PC-3 (cell line): ENCODE results near the gene PQBP1. TPM values are rescaled to one million over a fixed set of nuclear protein-coding genes. Genes with fewer than 3 reads are reported as not detected.

ENCODE experiments used
- ATAC-seq: fragments of 200-7000 bp; cut with Tn5 transposase; 2 replicates; pipeline ENCODE4 v1.9.1; 2020; ENCODE audit warnings: mild to moderate bottlenecking, moderate library complexity
- BruUV-seq: library from RNA; stranded (reverse); fragments of 400-500 nt; replicated peaks from 2 replicates; lab custom pipeline; 2021; lab: Mats Ljungman, UMichigan
- CTCF ChIA-PET: fragments of 300-600 bp; sonication (Branson Sonifier 250); formaldehyde crosslinking; loops from one replicate; lab custom pipeline; 2022; ENCODE audit warnings: antibody characterized with exemption; lab: Charles Lee
- POLR2A ChIA-PET: fragments of 300-600 bp; sonication (Branson Sonifier 250); formaldehyde crosslinking; loops from one replicate; lab custom pipeline; 2022; ENCODE audit warnings: antibody characterized with exemption; ENCODE audit not compliant: unreplicated experiment; lab: Charles Lee
- DNase-seq: peaks from one replicate; pipeline ENCODE4 v3.0.0-alpha.2; 2015
- H2AFZ ChIP-seq: fragments of 300-600 bp; sonication (generic); 2 replicates; pipeline ENCODE4 v1.6.0; 2016; ENCODE audit warnings: antibody characterized with exemption, low read length
- H3F3A ChIP-seq: fragments of 300-600 bp; sonication (generic); one replicate; pipeline ENCODE4 v1.6.0; 2017; ENCODE audit warnings: antibody characterized with exemption, low read length, control low read depth, mild to moderate bottlenecking; ENCODE audit not compliant: unreplicated experiment
- H3K27ac ChIP-seq: fragments of 300-600 bp; sonication (generic); 2 replicates; pipeline ENCODE4 v1.5.1; 2016; ENCODE audit warnings: mild to moderate bottlenecking, low read length
- H3K27me3 ChIP-seq: fragments of 300-600 bp; sonication (generic); 2 replicates; pipeline ENCODE4 v1.6.1; 2016; ENCODE audit warnings: low read length, mixed read lengths
- H3K36me3 ChIP-seq: fragments of 300-600 bp; sonication (generic); 2 replicates; pipeline ENCODE4 v1.6.1; 2016; ENCODE audit warnings: low read depth, mixed run types, low read length, mixed read lengths
- H3K4me1 ChIP-seq: fragments of 300-600 bp; sonication (generic); 2 replicates; pipeline ENCODE4 v1.5.1; 2016; ENCODE audit warnings: low read length; ENCODE audit not compliant: insufficient read depth
- H3K4me2 ChIP-seq: fragments of 300-600 bp; sonication (generic); 2 replicates; pipeline ENCODE4 v1.6.0; 2016; ENCODE audit warnings: low read length
- H3K4me3 ChIP-seq: fragments of 300-600 bp; sonication (generic); 2 replicates; pipeline ENCODE4 v1.5.1; 2016; ENCODE audit warnings: mild to moderate bottlenecking, low read length, mixed read lengths
- H3K79me2 ChIP-seq: fragments of 300-600 bp; sonication (generic); 2 replicates; pipeline ENCODE4 v1.6.1; 2017; ENCODE audit warnings: low read length, mixed read lengths
- H3K9ac ChIP-seq: fragments of 300-600 bp; sonication (generic); 2 replicates; pipeline ENCODE4 v1.6.0; 2016; ENCODE audit warnings: mild to moderate bottlenecking, low read length
- H3K9me2 ChIP-seq: fragments of 300-600 bp; sonication (generic); replicated peaks from 2 replicates; pipeline ENCODE4 v1.6.1; 2016; ENCODE audit warnings: mixed run types, low read length, mixed read lengths
- H3K9me3 ChIP-seq: fragments of 300-600 bp; sonication (generic); 2 replicates; pipeline ENCODE4 v1.6.1; 2016; ENCODE audit warnings: low read length, mixed read lengths
- H4K20me1 ChIP-seq: fragments of 300-600 bp; sonication (generic); 2 replicates; pipeline ENCODE4 v1.6.1; 2016; ENCODE audit warnings: low read length, mixed read lengths
- EZH2 ChIP-seq: fragments of 300-600 bp; sonication (generic); IDR thresholded peaks from one replicate; pipeline ENCODE4 v1.6.1; 2017; ENCODE audit warnings: antibody characterized with exemption, mild to moderate bottlenecking, low read length; ENCODE audit not compliant: unreplicated experiment
- EZH2phosphoT487 ChIP-seq: fragments of 300-600 bp; sonication (generic); IDR thresholded peaks from 2 replicates; pipeline ENCODE4 v1.6.1; 2018; ENCODE audit warnings: mild to moderate bottlenecking, antibody characterized with exemption, low read length, borderline replicate concordance
- intact Hi-C: fragments of 100-400 bp; cut with micrococcal nuclease; formaldehyde crosslinking; loops from 2 replicates; pipeline ENCODE4 v1.9.0; 2023
- total RNA-seq: library from RNA; depleted of rRNA; stranded (reverse); fragments of >200 nt; gene quantifications from 2 replicates; pipeline ENCODE4 v1.2.3, GENCODE V29; 2014
- TF ChIP-seq, protein P1 (sequence below): fragments of 300-600 bp; sonication (generic); conservative IDR thresholded peaks from 2 replicates; pipeline ENCODE4 v1.5.1; 2017; ENCODE audit warnings: antibody characterized with exemption, low read depth, mild to moderate bottlenecking, low read length

Gene PQBP1
- total RNA-seq, 1 experiment from 2014 or later = 189 TPM

DNA sequence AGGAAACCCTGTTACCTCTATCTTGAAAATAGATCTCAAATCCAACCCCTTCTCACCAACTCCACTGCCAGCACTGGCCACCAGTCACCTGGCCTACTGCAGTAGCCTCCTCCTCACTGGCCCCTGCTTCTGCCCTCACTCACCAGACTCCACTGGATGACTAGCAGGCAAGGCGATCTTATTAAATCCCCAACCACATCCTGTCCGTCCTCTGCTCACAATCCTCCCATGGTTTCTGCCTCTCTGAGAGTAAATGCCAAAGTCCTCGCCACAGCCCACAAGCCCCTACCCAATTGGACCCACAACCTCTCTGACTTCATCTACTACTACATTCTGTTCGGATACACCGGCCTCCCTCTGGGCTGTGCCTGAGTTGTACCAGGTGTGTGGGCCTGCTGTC lies 26.5 kb downstream of the PQBP1 start:
- POLR2A ChIA-PET = no interaction called here
- Histone ChIP-seq H3K4me1 (peaks cover 9% of the 10 kb centered on the region), H3F3A (no peaks in the 10 kb centered on the region), H2AFZ (no peak overlapping the region), H3K79me2 (no peaks in the 10 kb centered on the region), H3K27me3 (no peaks in the 10 kb centered on the region), H4K20me1 (no peaks in the 10 kb centered on the region), H3K9ac (no peak overlapping the region), H3K36me3 (peaks cover 12% of the 10 kb centered on the region; the same call in 1 of the 2 replicates), H3K4me3 (no peak overlapping the region), H3K9me2 (no peaks in the 10 kb centered on the region), H3K27ac (no peak overlapping the region), H3K9me3 (no peaks in the 10 kb centered on the region), H3K4me2 (no peak overlapping the region)
- CTCF ChIA-PET = no interaction called here
- ATAC-seq = no peak
- no TSS peak for BruUV-seq
- DNase-seq = no peak
- TF ChIP-seq EZH2phosphoT487 (no peak), EZH2 (no peak)
- TF ChIP-seq, protein P1, sequence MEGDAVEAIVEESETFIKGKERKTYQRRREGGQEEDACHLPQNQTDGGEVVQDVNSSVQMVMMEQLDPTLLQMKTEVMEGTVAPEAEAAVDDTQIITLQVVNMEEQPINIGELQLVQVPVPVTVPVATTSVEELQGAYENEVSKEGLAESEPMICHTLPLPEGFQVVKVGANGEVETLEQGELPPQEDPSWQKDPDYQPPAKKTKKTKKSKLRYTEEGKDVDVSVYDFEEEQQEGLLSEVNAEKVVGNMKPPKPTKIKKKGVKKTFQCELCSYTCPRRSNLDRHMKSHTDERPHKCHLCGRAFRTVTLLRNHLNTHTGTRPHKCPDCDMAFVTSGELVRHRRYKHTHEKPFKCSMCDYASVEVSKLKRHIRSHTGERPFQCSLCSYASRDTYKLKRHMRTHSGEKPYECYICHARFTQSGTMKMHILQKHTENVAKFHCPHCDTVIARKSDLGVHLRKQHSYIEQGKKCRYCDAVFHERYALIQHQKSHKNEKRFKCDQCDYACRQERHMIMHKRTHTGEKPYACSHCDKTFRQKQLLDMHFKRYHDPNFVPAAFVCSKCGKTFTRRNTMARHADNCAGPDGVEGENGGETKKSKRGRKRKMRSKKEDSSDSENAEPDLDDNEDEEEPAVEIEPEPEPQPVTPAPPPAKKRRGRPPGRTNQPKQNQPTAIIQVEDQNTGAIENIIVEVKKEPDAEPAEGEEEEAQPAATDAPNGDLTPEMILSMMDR = no peak
- intact Hi-C loops = no loop called here

DNA sequence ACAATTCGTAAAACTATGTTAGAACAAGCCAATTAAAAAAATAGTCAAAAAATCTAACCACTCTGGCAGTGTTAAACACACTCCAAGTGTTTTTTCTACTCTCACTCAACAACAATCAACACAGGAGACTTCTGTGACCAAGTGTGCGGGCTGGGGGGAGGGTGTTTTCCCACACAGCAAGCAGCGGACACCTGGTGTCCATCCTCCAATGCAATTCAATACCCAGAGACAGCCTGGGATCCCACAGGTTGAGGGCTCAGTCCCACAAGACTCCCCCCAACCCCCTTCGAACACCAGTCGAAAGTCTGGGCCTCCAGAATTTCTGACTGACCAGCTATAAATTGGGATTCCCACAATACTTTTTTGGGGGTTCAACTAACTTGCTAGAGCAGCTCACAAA lies 29.4 kb downstream of the PQBP1 start:
- Histone ChIP-seq H3K4me1 (no peaks in the 10 kb centered on the region), H3K9me2 (no peaks in the 10 kb centered on the region), H3K4me2 (no peak overlapping the region), H3K9ac (no peak overlapping the region), H3F3A (no peaks in the 10 kb centered on the region), H3K27me3 (no peaks in the 10 kb centered on the region), H3K79me2 (no peaks in the 10 kb centered on the region), H3K36me3 (peaks cover 12% of the 10 kb centered on the region), H3K4me3 (no peak overlapping the region), H3K27ac (no peak overlapping the region), H3K9me3 (no peaks in the 10 kb centered on the region), H2AFZ (no peak overlapping the region), H4K20me1 (no peaks in the 10 kb centered on the region)
- ChIA-PET CTCF (no interaction called here), POLR2A (no interaction called here)
- ATAC-seq (no peak), DNase-seq (no peak)
- no TSS peak for BruUV-seq
- intact Hi-C loops = no loop called here
- TF ChIP-seq, protein P1 = no peak
- TF ChIP-seq EZH2 = no peak
- TF ChIP-seq EZH2phosphoT487 = no peak

DNA sequence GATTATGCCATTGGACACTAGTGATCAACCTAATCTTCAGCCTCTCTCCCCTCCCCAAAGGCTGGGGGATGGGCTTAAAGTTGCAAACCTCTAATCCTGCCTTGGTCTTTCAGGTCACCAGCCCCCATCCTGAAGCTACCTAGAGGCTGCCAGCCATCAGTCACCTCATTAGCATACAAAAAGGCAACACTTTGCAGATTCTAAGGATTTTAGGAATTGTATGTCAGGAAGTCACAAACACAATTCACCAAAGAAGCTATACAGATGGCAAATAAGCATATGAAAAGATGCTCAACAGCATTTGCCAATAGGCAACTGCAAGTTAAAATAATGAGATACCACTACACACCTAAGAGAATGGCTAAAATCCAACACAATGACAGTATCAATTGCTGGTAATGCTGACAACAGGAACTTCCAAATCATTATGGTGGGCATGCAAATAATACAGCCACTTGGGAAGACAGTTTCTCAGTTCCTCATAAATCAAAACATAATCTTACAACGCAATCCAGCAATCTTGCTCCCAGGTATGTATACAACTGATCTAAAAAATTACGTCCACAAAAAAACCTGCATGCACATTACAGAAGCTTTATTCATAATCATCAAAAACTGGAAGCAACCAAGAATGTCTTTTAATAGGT lies 30.1 kb downstream of the PQBP1 start:
- Histone ChIP-seq H3K4me1 (no peaks in the 10 kb centered on the region), H3K9me3 (no peaks in the 10 kb centered on the region), H3K9me2 (no peaks in the 10 kb centered on the region), H3K27ac (no peak overlapping the region), H3K4me2 (no peak overlapping the region), H3F3A (no peaks in the 10 kb centered on the region), H3K4me3 (no peak overlapping the region), H3K27me3 (no peaks in the 10 kb centered on the region), H3K9ac (no peak overlapping the region), H3K79me2 (no peaks in the 10 kb centered on the region), H2AFZ (no peak overlapping the region), H4K20me1 (no peaks in the 10 kb centered on the region), H3K36me3 (peaks cover 14% of the 10 kb centered on the region)
- no TSS peak for BruUV-seq
- intact Hi-C loops = no loop called here
- TF ChIP-seq EZH2phosphoT487 (no peak), EZH2 (no peak)
- TF ChIP-seq, protein P1 = no peak
- no peak for ATAC-seq
- CTCF ChIA-PET = no interaction called here
- POLR2A ChIA-PET = no interaction called here
- no peak for DNase-seq
